ENCODE data around the gene ZNF768.
"Not testable (repeated sequence)": the region's sequence is repeated elsewhere in the genome, so short reads cannot be mapped to it uniquely, and the experiment has no call there.

The ZNF768 gene

GRCh38 chr16:30555315-30556124 is 29.2 kb upstream of the ZNF768 start:
- DNase-seq: no peak

- no peak for DNase-seq
Observed at GRCh38 chr16:30554557-30555314, 28.4 kb upstream of the ZNF768 start.

DNA sequence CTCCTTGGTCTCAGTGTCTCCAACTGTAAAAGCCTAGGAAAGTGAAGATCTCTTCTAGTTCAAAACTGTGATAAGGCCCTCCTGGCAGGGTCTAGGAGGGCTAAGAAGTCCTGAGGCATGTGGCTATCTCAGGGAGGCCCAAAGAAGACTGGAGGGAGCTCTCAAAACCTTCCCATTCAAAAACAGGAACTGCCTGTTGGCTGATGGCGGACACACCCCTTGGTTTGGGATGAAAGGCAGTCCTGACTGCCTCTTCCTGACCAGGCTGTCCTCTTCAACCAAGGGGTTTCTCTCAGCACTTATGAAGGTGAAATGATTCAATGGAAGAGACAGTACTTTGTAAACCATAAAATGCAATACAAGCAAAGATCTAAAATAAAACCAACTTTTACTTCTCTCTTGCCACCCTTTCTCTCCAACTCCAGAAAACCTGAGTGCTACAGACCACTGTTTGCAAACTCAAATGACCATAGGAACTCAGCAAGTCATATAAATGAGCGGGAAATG is 27.1 kb upstream of the ZNF768 start:
- DNase-seq: no peak

DNA sequence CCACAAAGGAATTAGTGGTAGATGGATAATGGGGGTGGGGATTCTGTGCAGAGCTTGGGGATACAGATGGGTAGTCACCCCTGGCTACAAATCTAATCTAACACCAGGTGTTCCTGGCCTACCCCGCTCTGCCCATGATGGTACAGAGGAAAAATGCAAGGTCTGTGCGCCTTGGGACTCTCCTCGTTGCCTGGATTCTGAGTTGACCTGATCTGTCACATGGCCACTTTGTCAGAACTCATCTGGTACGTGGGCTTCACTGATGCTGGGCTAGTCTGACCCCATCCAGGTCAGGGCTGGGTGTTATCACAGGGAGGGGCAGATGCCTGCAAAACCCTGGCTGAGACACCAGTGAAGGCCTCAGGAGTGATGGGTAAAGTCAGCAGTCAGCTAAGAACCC is 26.6 kb upstream of the ZNF768 start:
- DNase-seq: no peak

DNA sequence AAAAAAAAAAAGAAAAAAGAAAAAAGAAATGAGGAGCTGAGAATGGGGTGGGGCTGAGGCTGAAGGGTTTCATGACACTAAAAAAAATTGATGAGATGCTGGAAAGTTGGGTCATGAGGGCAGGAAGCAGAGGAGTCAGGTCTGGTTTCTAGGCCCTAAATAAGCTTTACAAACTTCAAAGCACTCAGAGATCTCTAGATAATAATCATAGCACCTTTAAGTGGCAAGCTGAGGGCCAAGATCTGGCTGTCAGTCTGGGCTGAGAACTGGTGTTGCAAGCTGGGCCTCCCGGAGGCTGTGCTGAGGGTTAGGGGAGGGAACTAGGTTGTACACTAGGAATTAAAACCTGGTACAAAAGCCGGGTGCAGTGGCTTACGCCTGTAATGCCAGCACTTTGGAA is 25.4 kb upstream of the ZNF768 start:
- DNase-seq: peak; percentile 56

GRCh38 chr16:30548416-30549253 is 22.3 kb upstream of the ZNF768 start:
- DNase-seq: no peak

- DNase-seq: no peak
Observed at GRCh38 chr16:30546115-30546514, 19.7 kb upstream of the ZNF768 start.

DNA sequence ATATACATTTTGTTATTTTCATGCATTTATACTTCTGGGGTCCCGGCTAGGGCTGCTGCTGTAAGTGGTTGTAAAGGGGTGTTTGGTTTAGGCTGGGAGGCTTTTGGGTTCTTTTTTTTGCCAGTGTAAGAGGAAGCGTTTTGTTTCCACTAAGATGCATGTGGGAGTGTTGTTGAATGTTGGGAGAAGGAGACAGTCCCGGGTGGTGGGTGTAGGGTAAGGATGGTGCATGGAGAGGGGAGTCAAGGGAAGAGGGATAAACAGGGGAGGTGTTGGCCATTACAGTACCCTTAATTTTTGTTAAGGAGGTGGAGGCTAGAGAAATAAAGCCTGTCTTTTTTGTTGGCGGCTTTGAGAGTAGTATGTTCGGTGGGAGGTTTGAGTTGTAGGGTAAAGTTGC is 16.7 kb upstream of the ZNF768 start:
- no peak for DNase-seq

GRCh38 chr16:30541502-30542329 is 15.3 kb upstream of the ZNF768 start:
- no peak for DNase-seq

- not testable (repeated sequence) for DNase-seq
Observed at GRCh38 chr16:30540916-30541464, 14.6 kb upstream of the ZNF768 start.

- not testable (repeated sequence) for DNase-seq
Observed at GRCh38 chr16:30539986-30540526, 13.7 kb upstream of the ZNF768 start.

- no peak for DNase-seq
Observed at GRCh38 chr16:30539000-30539964, 12.9 kb upstream of the ZNF768 start.

DNA sequence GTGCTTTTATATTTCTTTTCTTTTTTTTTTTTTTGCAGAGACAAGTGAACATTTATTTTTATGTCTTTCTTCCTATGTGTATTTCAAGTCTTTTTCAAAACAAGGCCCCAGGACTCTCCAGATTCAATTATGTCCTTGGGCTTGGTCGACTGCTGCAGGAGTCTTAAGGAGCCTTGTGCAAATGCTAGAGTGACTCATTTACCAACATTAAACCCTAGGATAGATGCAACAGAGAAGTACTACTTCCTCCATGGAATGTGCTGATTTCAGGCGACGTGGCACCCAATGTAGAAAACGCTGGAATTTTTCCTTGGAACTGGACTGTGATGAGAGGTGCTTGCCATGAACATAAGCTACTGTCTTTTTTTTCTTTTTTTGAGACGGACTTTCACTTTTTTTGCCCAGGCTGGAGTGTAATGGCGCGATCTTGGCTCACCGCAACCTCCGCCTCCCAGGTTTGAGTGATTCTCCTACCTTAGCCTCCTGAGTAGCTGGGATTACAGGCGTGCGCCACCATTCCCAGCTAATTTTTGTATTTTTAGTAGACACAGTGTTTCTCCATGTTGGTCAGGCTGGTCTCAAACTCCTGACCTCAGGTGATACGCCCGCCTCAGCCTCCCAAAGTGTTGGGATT is 10.1 kb upstream of the ZNF768 start:
- not testable (repeated sequence) for DNase-seq

- peak; percentile 70 for DNase-seq
Observed at GRCh38 chr16:30535777-30536190, 9.4 kb upstream of the ZNF768 start.

- DNase-seq: no peak
Observed at GRCh38 chr16:30535106-30535776, 8.9 kb upstream of the ZNF768 start.

DNA sequence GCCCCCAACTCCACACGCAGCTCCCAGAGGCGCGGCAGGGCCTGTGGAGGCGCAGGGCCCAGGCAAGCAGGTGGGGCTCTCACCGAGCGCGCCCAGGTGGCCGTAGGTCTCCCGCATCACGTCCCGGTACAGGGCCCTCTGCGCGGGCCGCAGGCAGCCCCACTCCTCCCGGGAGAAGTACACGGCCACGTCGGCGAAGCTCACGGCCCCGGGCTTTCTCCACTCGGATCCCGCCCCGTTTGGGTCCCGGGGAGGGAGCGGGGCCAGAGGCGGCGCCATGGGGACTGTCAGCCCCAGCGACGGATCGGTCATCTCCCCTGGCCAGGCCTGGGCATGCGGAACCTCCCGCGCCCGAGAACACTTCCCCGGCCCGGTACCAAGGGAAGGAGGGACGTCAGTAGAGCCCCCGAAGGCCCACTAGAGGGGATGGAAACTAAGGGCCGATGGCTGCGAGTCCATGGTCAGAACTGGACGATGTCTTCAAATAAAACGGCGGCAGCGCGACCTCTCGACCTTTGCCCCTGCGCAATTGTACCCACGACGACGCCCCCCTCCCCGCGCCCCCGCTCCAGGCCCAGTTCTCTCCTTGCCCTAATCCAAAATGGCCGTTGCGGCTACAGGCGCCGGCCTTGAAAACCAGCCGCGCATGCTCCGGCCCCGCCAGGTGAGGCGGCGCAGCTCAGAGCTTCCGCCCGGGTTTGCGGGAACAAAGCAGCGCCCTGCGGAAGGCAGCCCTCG is 8.2 kb upstream of the ZNF768 start, which contains the start of gene ZNF747:
Gene ZNF747 (minus strand): TSS at position 491 of the 738 bp plus-strand sequence. CDS start 179 bp downstream, at position 312.
- peak; percentile 92 for DNase-seq

- peak; percentile 28 for DNase-seq
Observed at GRCh38 chr16:30533748-30534367, 7.5 kb upstream of the ZNF768 start.

GRCh38 chr16:30533146-30533522 is 6.8 kb upstream of the ZNF768 start:
- DNase-seq: no peak

Data from stimulated activated CD4-positive, alpha-beta T cell treated with anti-CD3 and anti-CD28 coated beads, Interleukin-4, amount 100 ng/mL, for 1 hour (primary cell).